Measurements from ENCODE around the gene TMEM178A.

Gene TMEM178A

DNA sequence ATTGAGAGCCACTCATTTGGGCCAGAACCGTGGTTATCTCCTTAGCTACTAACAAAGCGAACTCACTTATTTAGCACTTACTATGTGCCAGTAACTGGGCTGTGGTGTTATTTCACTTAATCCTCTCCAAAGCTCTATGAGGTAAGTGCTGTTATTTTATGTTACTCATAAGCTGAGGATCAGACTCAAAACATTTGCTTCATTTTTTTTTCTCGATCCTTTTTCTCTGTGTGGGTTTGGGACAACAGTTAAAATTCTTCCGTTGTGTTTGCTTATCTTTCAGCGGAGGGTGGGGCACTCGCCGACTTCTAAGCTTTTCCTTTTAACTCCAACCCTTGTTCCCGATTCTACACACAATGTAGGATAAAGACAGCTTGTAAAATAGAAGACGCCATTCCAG, 52.8 kb downstream of the TMEM178A start:
- Histone ChIP-seq H3K4me2 (ENCODE audit: low read length) (no peak overlapping the region), H3K27ac (ENCODE audit: low read depth, low read length) (no peak overlapping the region), H3K79me2 (ENCODE audit: control insufficient read depth, low read length) (no peaks in the 10 kb centered on the region), H3K9me3 (ENCODE audit: control insufficient read depth, insufficient read depth, low read length) (no peaks in the 10 kb centered on the region), H4K20me1 (ENCODE audit: control insufficient read depth, insufficient read depth, low read depth, low read length) (no peaks in the 10 kb centered on the region), H3K4me3 (ENCODE audit: low read length) (no peak overlapping the region), H3K4me1 (ENCODE audit: control insufficient read depth, low read length) (no peaks in the 10 kb centered on the region), H3K27me3 (ENCODE audit: control insufficient read depth, low read length) (peaks cover 11% of the 10 kb centered on the region; the same call in 1 of the 2 replicates), H3F3A (ENCODE audit: control insufficient read depth, insufficient read depth) (no peaks in the 10 kb centered on the region), H3K36me3 (ENCODE audit: control insufficient read depth, low read length) (no peaks in the 10 kb centered on the region), H3K9me2 (replicated peaks; ENCODE audit: control insufficient read depth, low read length) (no peaks in the 10 kb centered on the region)
- TF ChIP-seq, protein P1, sequence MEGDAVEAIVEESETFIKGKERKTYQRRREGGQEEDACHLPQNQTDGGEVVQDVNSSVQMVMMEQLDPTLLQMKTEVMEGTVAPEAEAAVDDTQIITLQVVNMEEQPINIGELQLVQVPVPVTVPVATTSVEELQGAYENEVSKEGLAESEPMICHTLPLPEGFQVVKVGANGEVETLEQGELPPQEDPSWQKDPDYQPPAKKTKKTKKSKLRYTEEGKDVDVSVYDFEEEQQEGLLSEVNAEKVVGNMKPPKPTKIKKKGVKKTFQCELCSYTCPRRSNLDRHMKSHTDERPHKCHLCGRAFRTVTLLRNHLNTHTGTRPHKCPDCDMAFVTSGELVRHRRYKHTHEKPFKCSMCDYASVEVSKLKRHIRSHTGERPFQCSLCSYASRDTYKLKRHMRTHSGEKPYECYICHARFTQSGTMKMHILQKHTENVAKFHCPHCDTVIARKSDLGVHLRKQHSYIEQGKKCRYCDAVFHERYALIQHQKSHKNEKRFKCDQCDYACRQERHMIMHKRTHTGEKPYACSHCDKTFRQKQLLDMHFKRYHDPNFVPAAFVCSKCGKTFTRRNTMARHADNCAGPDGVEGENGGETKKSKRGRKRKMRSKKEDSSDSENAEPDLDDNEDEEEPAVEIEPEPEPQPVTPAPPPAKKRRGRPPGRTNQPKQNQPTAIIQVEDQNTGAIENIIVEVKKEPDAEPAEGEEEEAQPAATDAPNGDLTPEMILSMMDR (IDR thresholded peaks at IDR 0.05; ENCODE audit: low read depth, low read length, poor library complexity, severe bottlenecking) = no peak
- no peak for TF ChIP-seq EZH2phosphoT487 (IDR thresholded peaks at IDR 0.05; ENCODE audit: borderline replicate concordance, low read length)

DNA sequence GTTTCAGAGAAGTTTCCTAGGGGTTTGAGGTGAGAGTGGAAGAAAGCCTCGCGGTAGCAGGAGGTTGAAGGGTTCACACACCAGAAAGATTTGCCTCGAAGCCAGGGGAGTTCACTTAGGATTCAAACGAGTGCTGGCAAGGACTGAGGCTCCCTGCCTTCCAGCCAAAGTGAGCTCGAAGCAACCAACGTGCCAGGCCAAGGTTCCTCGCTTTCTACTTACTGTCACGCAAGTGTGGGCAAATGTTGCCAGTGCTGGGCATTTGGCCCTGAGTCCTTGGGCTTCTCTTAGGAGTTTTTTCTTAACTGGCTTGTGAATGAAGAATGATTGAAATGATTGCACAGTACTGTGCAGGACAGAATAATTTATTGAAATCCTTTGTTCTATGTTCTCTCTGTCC, 53.6 kb downstream of the TMEM178A start:
- no peak overlapping the region for H3K4me3 ChIP-seq (ENCODE audit: low read length)
- no peak overlapping the region for H3K4me2 ChIP-seq (ENCODE audit: low read length)
- H3K27ac ChIP-seq (ENCODE audit: low read depth, low read length) = no peak overlapping the region
- TF ChIP-seq EZH2phosphoT487 (IDR thresholded peaks at IDR 0.05; ENCODE audit: borderline replicate concordance, low read length) = no peak
- TF ChIP-seq, protein P1 (IDR thresholded peaks at IDR 0.05; ENCODE audit: low read depth, low read length, poor library complexity, severe bottlenecking) = no peak
- no peaks in the 10 kb centered on the region for H4K20me1 ChIP-seq (ENCODE audit: control insufficient read depth, insufficient read depth, low read depth, low read length)
- no peaks in the 10 kb centered on the region for H3K9me2 ChIP-seq (replicated peaks; ENCODE audit: control insufficient read depth, low read length)
- no peaks in the 10 kb centered on the region for H3K79me2 ChIP-seq (ENCODE audit: control insufficient read depth, low read length)
- peaks cover 11% of the 10 kb centered on the region for H3K27me3 ChIP-seq (ENCODE audit: control insufficient read depth, low read length)
- no peaks in the 10 kb centered on the region for H3K36me3 ChIP-seq (ENCODE audit: control insufficient read depth, low read length)
- no peaks in the 10 kb centered on the region for H3F3A ChIP-seq (ENCODE audit: control insufficient read depth, insufficient read depth)
- no peaks in the 10 kb centered on the region for H3K4me1 ChIP-seq (ENCODE audit: control insufficient read depth, low read length)
- no peaks in the 10 kb centered on the region for H3K9me3 ChIP-seq (ENCODE audit: control insufficient read depth, insufficient read depth, low read length)

DNA sequence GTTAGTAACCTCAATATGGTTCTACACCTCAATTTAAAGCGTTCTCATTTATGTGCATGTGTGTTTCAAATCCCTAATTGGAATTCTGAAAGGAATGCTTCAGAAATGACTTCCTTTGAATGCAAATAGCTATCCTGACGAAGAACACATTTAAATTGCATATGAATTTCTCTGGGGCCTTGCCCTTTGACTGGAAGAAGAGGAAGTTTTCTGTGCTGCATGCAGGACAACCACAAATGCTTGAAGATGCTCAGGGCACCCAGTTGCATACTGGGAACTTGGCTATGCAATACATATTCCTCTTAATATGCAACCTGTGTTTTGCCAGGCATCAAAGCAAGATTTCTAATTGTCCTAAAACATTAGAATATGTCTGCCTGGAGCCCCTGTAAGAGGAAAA, 55.3 kb downstream of the TMEM178A start:
- Histone ChIP-seq H3K27me3 (ENCODE audit: control insufficient read depth, low read length) (peaks cover 14% of the 10 kb centered on the region), H3K4me3 (ENCODE audit: low read length) (no peak overlapping the region), H3F3A (ENCODE audit: control insufficient read depth, insufficient read depth) (no peaks in the 10 kb centered on the region), H3K4me2 (ENCODE audit: low read length) (no peak overlapping the region), H3K79me2 (ENCODE audit: control insufficient read depth, low read length) (no peaks in the 10 kb centered on the region), H3K4me1 (ENCODE audit: control insufficient read depth, low read length) (no peaks in the 10 kb centered on the region), H3K9me2 (replicated peaks; ENCODE audit: control insufficient read depth, low read length) (no peaks in the 10 kb centered on the region), H3K9me3 (ENCODE audit: control insufficient read depth, insufficient read depth, low read length) (no peaks in the 10 kb centered on the region), H4K20me1 (ENCODE audit: control insufficient read depth, insufficient read depth, low read depth, low read length) (no peaks in the 10 kb centered on the region), H3K36me3 (ENCODE audit: control insufficient read depth, low read length) (no peaks in the 10 kb centered on the region), H3K27ac (ENCODE audit: low read depth, low read length) (no peak overlapping the region)
- no peak for TF ChIP-seq EZH2phosphoT487 (IDR thresholded peaks at IDR 0.05; ENCODE audit: borderline replicate concordance, low read length)

DNA sequence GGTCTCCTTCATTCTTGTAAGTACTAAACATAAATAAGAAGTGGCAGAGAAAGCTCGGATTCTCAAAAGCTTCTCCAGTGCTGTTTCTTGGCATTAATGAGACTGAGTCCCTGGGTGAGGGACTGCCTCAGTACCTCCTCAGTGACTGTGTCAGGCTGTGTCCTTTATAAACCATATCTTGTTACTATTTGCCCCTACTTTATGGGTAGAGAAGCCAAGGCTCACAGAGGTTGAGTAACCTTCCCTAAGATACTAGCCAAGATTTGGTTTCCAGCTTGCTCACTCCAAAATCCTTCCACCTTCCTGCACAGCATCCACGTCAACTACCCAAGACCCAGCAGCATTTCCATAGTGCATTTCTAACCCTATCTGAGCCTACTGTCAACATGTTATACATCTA, 57.8 kb downstream of the TMEM178A start:
- no peaks in the 10 kb centered on the region for H3K9me3 ChIP-seq (ENCODE audit: control insufficient read depth, insufficient read depth, low read length)
- H3K79me2 ChIP-seq (ENCODE audit: control insufficient read depth, low read length) = no peaks in the 10 kb centered on the region
- H3K27me3 ChIP-seq (ENCODE audit: control insufficient read depth, low read length) = peaks cover 17% of the 10 kb centered on the region
- H3K4me2 ChIP-seq (ENCODE audit: low read length) = no peak overlapping the region
- H3K36me3 ChIP-seq (ENCODE audit: control insufficient read depth, low read length) = no peaks in the 10 kb centered on the region
- peaks cover 6% of the 10 kb centered on the region for H3K4me1 ChIP-seq (ENCODE audit: control insufficient read depth, low read length)
- H3K9me2 ChIP-seq (replicated peaks; ENCODE audit: control insufficient read depth, low read length) = no peaks in the 10 kb centered on the region
- no peaks in the 10 kb centered on the region for H3F3A ChIP-seq (ENCODE audit: control insufficient read depth, insufficient read depth)
- H4K20me1 ChIP-seq (ENCODE audit: control insufficient read depth, insufficient read depth, low read depth, low read length) = no peaks in the 10 kb centered on the region
- no peak overlapping the region for H3K27ac ChIP-seq (ENCODE audit: low read depth, low read length)
- TF ChIP-seq, protein P1 (IDR thresholded peaks at IDR 0.05; ENCODE audit: low read depth, low read length, poor library complexity, severe bottlenecking) = no peak
- TF ChIP-seq EZH2phosphoT487 (IDR thresholded peaks at IDR 0.05; ENCODE audit: borderline replicate concordance, low read length) = no peak
- no peak overlapping the region for H3K4me3 ChIP-seq (ENCODE audit: low read length)
